ENCODE data around the gene AEBP1.

AEBP1 gene

GRCh38 chr7:44154703-44155102 is 50.6 kb downstream of the AEBP1 start:
- no peak for DNase-seq (ENCODE audit: low read depth in 2 of 2)

- no peak for DNase-seq (ENCODE audit: low read depth in 2 of 2)
These were observed 51.3 kb downstream of the AEBP1 start for GRCh38 chr7:44155191-44156185.

GRCh38 chr7:44156453-44157010 is 52.4 kb downstream of the AEBP1 start:
- DNase-seq (ENCODE audit: low read depth in 2 of 2), result no peak

GRCh38 chr7:44157116-44158080 is 53.3 kb downstream of the AEBP1 start:
- no peak for DNase-seq (ENCODE audit: low read depth in 2 of 2)

- DNase-seq (ENCODE audit: low read depth in 2 of 2), result no peak
These were observed 54.1 kb downstream of the AEBP1 start for GRCh38 chr7:44158096-44158872.

GRCh38 chr7:44158873-44159631 is 54.9 kb downstream of the AEBP1 start:
- DNase-seq (ENCODE audit: low read depth in 2 of 2), result no peak

- DNase-seq (ENCODE audit: low read depth in 2 of 2), result no peak
These were observed 55.9 kb downstream of the AEBP1 start for GRCh38 chr7:44159824-44160630.

- DNase-seq (ENCODE audit: low read depth in 2 of 2), result no peak
These were observed 57.2 kb downstream of the AEBP1 start for GRCh38 chr7:44161371-44161770.

GRCh38 chr7:44162179-44162578 is 58.0 kb downstream of the AEBP1 start:
- DNase-seq (ENCODE audit: low read depth in 2 of 2), result no peak

GRCh38 chr7:44162785-44163395 is 58.7 kb downstream of the AEBP1 start:
- no peak for DNase-seq (ENCODE audit: low read depth in 2 of 2)

- no peak for DNase-seq (ENCODE audit: low read depth in 2 of 2)
These were observed 59.4 kb downstream of the AEBP1 start for GRCh38 chr7:44163591-44163990.
